Gastrocnemius medialis (tissue), 4 donors: ENCODE data around the gene TNIP2. TPM values are rescaled to one million over a fixed set of nuclear protein-coding genes. Genes with fewer than 3 reads are reported as not detected.

Experiments used
- ATAC-seq, 2 donors: fragments of 150-250 bp; one replicate each; pipeline ENCODE4 v1.9.1; 2016
- DNase-seq, 2 donors: peaks; one replicate each; pipeline ENCODE4 v3.0.0-alpha.2; 2019
- H3K27ac ChIP-seq, 4 donors: fragments of 200-600 bp; sonication (generic); 1 replicate in 1 of 4; 2 replicates in 3 of 4; pipeline ENCODE4 v1.5.1; 2016 to 2018; ENCODE audit warnings: mild to moderate bottlenecking in 2 of 4, moderate library complexity in 1 of 4
- H3K27me3 ChIP-seq, 3 donors: fragments of 200-600 bp; sonication (generic) in 2 of 3; 1 replicate in 1 of 3; 2 replicates in 2 of 3; pipeline versions ENCODE4 v1.5.1 to v1.6.0; 2016 to 2019; ENCODE audit warnings: mild to moderate bottlenecking in 1 of 3, moderate library complexity in 1 of 3
- H3K36me3 ChIP-seq, 2 donors: fragments of 200-600 bp; sonication (generic) in 1 of 2; one replicate each; pipeline ENCODE4 v1.5.1; 2017 to 2018
- H3K4me1 ChIP-seq, 2 donors: fragments of 200-600 bp; sonication (generic) in 1 of 2; one replicate each; pipeline ENCODE4 v1.5.1; 2016 to 2017; ENCODE audit warnings: mild to moderate bottlenecking in 2 of 2
- H3K4me3 ChIP-seq, 4 donors: fragments of 200-600 bp; sonication (generic) in 3 of 4; 1 replicate in 1 of 4; 2 replicates in 3 of 4; pipeline ENCODE4 v1.5.1; 2016 to 2019; ENCODE audit warnings: mild to moderate bottlenecking in 2 of 4
- H3K9me3 ChIP-seq, 3 donors: fragments of 200-600 bp; sonication (generic) in 2 of 3; 1 replicate in 1 of 3; 2 replicates in 2 of 3; pipeline ENCODE4 v1.5.1; 2016 to 2019
- CTCF ChIP-seq, 5 experiments: fragments of 450-650 bp in 3 of 5; fragments of 200-600 bp in 2 of 5; sonication (generic) in 2 of 5; IDR thresholded peaks in 4 of 5; conservative IDR thresholded peaks in 1 of 5; 1 replicate in 4 of 5; 2 replicates in 1 of 5; pipeline ENCODE4 v1.5.1; 2016 to 2019; ENCODE audit warnings: antibody characterized with exemption in 5 of 5, mild to moderate bottlenecking in 3 of 5, moderate library complexity in 3 of 5
- POLR2A ChIP-seq, 2 donors: fragments of 450-650 bp; IDR thresholded peaks; one replicate each; pipeline ENCODE4 v1.6.1; 2017; ENCODE audit warnings: antibody characterized with exemption in 2 of 2, mild to moderate bottlenecking in 2 of 2, moderate library complexity in 2 of 2
- in situ Hi-C, 4 donors: fragments of 200-750 bp; cut with MboI; loops; one replicate each; pipeline versions ENCODE4 v1.15.0 to v1.8.0; 2017; ENCODE audit warnings: low sequenced_read_pairs in 4 of 4
- intact Hi-C: fragments of 100-400 bp; cut with DNase I; formaldehyde crosslinking; loops from one replicate; pipeline ENCODE4 v1.15.1; 2023; ENCODE audit warnings: low total_unique reads
- total RNA-seq, 4 donors: library from RNA; depleted of rRNA; stranded (reverse); fragments of >200 nt; gene quantifications; one replicate each; pipeline versions ENCODE4 v1.1.0 to v1.2.3, GENCODE V29; 2016

TNIP2 gene
- total RNA-seq, 4 donors from 2014 or later = 36.1 to 81.9 (median 66.5) TPM

DNA sequence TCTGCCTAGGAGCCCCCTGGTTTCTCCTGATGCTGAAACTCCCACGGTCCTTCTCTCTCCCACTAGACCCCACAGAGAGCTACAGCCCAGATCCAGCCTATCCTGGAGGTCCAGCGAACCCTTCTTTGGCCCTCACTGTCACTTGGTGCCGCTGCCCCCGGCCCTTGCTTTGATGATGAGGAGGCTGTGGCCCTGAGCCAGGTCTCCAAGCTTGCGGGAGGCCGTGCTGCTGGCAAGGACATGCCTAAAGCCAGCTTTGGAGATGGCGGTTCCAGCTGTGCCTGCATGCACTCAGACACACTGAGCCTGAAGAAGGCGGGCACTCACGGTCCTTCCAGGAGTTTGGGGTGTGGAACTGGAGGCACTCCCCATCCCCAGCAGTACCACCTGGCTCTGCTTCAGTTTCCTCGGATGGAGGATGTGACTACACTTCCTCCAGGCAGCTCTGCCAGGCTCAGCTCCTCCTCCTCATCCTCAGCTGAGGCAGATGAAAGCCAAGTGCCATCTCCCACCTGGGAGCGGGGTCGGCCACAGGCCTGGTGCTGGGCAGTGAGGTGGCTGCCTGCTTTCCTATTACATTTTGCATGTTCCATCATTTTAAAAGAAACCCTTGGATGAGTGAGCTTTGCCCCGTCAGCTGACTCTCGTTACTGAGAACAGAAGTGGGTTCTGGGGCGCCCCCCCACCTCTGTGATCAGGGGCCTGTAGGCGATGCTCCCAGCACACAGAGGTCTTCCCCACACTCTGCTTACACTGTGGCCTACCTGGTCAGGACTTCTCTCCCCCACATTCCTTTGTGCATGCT, 9.0 kb downstream of the TNIP2 start:
- Histone ChIP-seq H3K27ac (peak overlapping the region in 2 of 4 donors; percentile 22 to 44), H3K27me3 (no peaks in the 10 kb centered on the region), H3K9me3 (no peaks in the 10 kb centered on the region), H3K4me3 (no peak overlapping the region), H3K4me1 (peaks cover 0 to 8% of the 10 kb centered on the region in 2 donors), H3K36me3 (peaks cover 2 to 53% of the 10 kb centered on the region in 2 donors)
- TF ChIP-seq CTCF (IDR thresholded peaks at IDR 0.05 in 4 of 5, conservative IDR thresholded peaks at IDR 0.05 in 1 of 5) (no peak), POLR2A (IDR thresholded peaks at IDR 0.05) (no peak)
- in situ Hi-C loops (no loop called here), intact Hi-C loops (no loop called here)
- DNase-seq (no peak), ATAC-seq (no peak)

DNA sequence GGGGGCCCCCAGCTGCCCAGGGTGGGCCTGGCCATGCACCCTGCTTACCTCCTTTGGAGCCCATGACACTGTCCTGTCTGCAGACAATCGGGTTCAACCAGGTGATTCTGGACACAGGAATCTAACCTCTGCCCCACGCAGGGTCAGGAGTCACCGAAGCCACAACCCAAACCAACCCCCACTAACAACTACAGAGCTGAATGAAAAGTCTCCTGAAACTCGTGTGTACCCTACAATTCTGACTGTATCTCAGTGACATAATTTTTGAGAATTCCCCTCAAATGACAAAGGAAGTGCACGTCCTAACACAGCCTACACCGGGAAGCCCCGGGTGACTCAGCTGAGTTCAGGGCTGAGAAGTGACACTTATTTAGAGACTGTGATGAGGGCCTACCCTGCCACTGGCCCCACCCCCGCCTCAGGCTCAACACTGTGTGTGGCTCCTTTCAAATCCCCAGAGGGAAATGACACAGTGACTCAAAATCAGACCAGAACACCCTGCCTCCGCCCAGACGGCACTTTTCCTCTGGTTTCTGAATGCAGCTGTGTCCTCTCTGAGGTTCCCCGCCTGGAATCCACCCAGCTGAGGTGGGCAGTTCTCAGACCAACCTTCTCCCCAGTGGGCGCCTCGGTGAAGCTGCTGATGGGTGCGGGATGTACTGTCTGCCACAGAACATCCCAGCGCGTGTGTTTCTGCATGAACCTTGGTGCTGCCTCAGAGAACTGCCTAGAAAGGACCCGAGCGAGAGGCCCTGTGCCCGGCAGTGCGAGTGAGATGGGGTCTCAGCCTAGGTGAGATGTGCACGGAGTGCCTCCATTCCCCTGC, 9.9 kb downstream of the TNIP2 start:
- ATAC-seq (peak; percentile 39 to 43), DNase-seq (no peak)
- Histone ChIP-seq H3K4me1 (peaks cover 0 to 5% of the 10 kb centered on the region in 2 donors), H3K27ac (peak overlapping the region in 3 of 4 donors; percentile 16 to 44 (median 22)), H3K27me3 (no peaks in the 10 kb centered on the region), H3K36me3 (peaks cover 2 to 54% of the 10 kb centered on the region in 2 donors), H3K4me3 (no peak overlapping the region), H3K9me3 (no peaks in the 10 kb centered on the region)
- in situ Hi-C loops = no loop called here
- no peak for TF ChIP-seq CTCF (IDR thresholded peaks at IDR 0.05 in 4 of 5, conservative IDR thresholded peaks at IDR 0.05 in 1 of 5)
- intact Hi-C loops = no loop called here

GRCh38 chr4:2745516-2745915, 10.6 kb downstream of the TNIP2 start:
- Histone ChIP-seq H3K27me3 (no peaks in the 10 kb centered on the region), H3K4me1 (no peaks in the 10 kb centered on the region), H3K27ac (peak overlapping the region in 2 of 4 donors; percentile 10 to 16), H3K9me3 (no peaks in the 10 kb centered on the region), H3K4me3 (no peak overlapping the region), H3K36me3 (peaks cover 2 to 54% of the 10 kb centered on the region in 2 donors)
- no peak for DNase-seq
- no peak for ATAC-seq
- in situ Hi-C loops = no loop called here
- intact Hi-C loops = no loop called here
- no peak for TF ChIP-seq CTCF (IDR thresholded peaks at IDR 0.05 in 4 of 5, conservative IDR thresholded peaks at IDR 0.05 in 1 of 5)
- no peak for TF ChIP-seq POLR2A (IDR thresholded peaks at IDR 0.05)

GRCh38 chr4:2744576-2745270, 11.4 kb downstream of the TNIP2 start:
- H3K27me3 ChIP-seq = no peaks in the 10 kb centered on the region

More at GRCh38 chr4:2744576-2745270, 11.4 kb downstream of the TNIP2 start:
- in situ Hi-C loops = no loop called here
- no peaks in the 10 kb centered on the region for H3K9me3 ChIP-seq
- no peak for TF ChIP-seq CTCF (IDR thresholded peaks at IDR 0.05 in 4 of 5, conservative IDR thresholded peaks at IDR 0.05 in 1 of 5)
- TF ChIP-seq POLR2A (IDR thresholded peaks at IDR 0.05) = no peak
- H3K27ac ChIP-seq = no peak overlapping the region
- ATAC-seq = no peak
- intact Hi-C loops = no loop called here
- peaks cover 2 to 54% of the 10 kb centered on the region in 2 donors for H3K36me3 ChIP-seq
- no peak for DNase-seq
- no peaks in the 10 kb centered on the region for H3K4me1 ChIP-seq
- H3K4me3 ChIP-seq = no peak overlapping the region
